ENCODE results near the gene CACNA2D4. TPM values are rescaled to one million over a fixed set of nuclear protein-coding genes. Genes with fewer than 3 reads are reported as not detected.

CACNA2D4 gene
- total and polyA plus RNA-seq, 4 donors, result 0.82 to 2.8 (median 1.3) TPM

GRCh38 chr12:1814266-1814665 is 104.2 kb downstream of the CACNA2D4 start:
- H3K9ac ChIP-seq (ENCODE audit: low read depth in 1 of 2, low read length in 2 of 2), result no peak overlapping the region
- no peaks in the 10 kb centered on the region for H3K4me1 ChIP-seq (ENCODE audit: control insufficient read depth in 4 of 4, insufficient read depth in 4 of 4, low read length in 3 of 4)
- no peaks in the 10 kb centered on the region for H3K9me3 ChIP-seq (ENCODE audit: control insufficient read depth in 4 of 4, low read length in 3 of 4)
- no peak overlapping the region for H3K4me3 ChIP-seq (ENCODE audit: low read depth in 1 of 3, low read length in 3 of 3)
- no peak overlapping the region for H3K27ac ChIP-seq (ENCODE audit: low read depth in 1 of 2, low read length in 2 of 2)
- H3K27me3 ChIP-seq (ENCODE audit: control insufficient read depth in 4 of 4, insufficient read depth in 4 of 4, low read length in 3 of 4), result no peaks in the 10 kb centered on the region
- no peak for DNase-seq (ENCODE audit: low spot score)
- 76% methylated on average over 8 of the region's 8 CpGs for WGBS
- TF ChIP-seq SP1 (IDR thresholded peaks at IDR 0.05) (no peak), ATF3 (IDR thresholded peaks at IDR 0.05) (no peak), YY1 (IDR thresholded peaks at IDR 0.05) (no peak), MAX (IDR thresholded peaks at IDR 0.05) (no peak), CTCF (IDR thresholded peaks at IDR 0.05; ENCODE audit: low read depth, low read length, missing input control) (no peak), RXRA (IDR thresholded peaks at IDR 0.05) (no peak), TAF1 (conservative IDR thresholded peaks at IDR 0.05) (no peak), FOXA2 (IDR thresholded peaks at IDR 0.05) (no peak), EGR1 (IDR thresholded peaks at IDR 0.05; ENCODE audit: low read depth in 2 of 2) (no peak), HNF4A (conservative IDR thresholded peaks at IDR 0.05) (no peak)
- no peaks in the 10 kb centered on the region for H3K36me3 ChIP-seq (ENCODE audit: control insufficient read depth in 4 of 4, insufficient read depth in 3 of 4, low read depth in 1 of 4, low read length in 3 of 4)

- WGBS, result 73% methylated on average over 17 of the region's 17 CpGs
- Histone ChIP-seq H3K27me3 (ENCODE audit: control insufficient read depth in 4 of 4, insufficient read depth in 4 of 4, low read length in 3 of 4) (no peaks in the 10 kb centered on the region), H3K9ac (ENCODE audit: low read depth in 1 of 2, low read length in 2 of 2) (no peak overlapping the region), H3K4me1 (ENCODE audit: control insufficient read depth in 4 of 4, insufficient read depth in 4 of 4, low read length in 3 of 4) (no peaks in the 10 kb centered on the region), H3K9me3 (ENCODE audit: control insufficient read depth in 4 of 4, low read length in 3 of 4) (no peaks in the 10 kb centered on the region), H3K27ac (ENCODE audit: low read depth in 1 of 2, low read length in 2 of 2) (peak overlapping the region; percentile 55 to 61), H3K4me3 (ENCODE audit: low read depth in 1 of 3, low read length in 3 of 3) (no peak overlapping the region), H3K36me3 (ENCODE audit: control insufficient read depth in 4 of 4, insufficient read depth in 3 of 4, low read depth in 1 of 4, low read length in 3 of 4) (no peaks in the 10 kb centered on the region)
- TF ChIP-seq CTCF (IDR thresholded peaks at IDR 0.05; ENCODE audit: low read depth, low read length, missing input control) (no peak), EGR1 (IDR thresholded peaks at IDR 0.05; ENCODE audit: low read depth in 2 of 2) (no peak), JUND (IDR thresholded peaks at IDR 0.05) (peak in 1 of 2 donors; percentile 66), SP1 (IDR thresholded peaks at IDR 0.05) (no peak), ZBTB33 (IDR thresholded peaks at IDR 0.05) (no peak), GABPA (IDR thresholded peaks at IDR 0.05 in 1 of 2, conservative IDR thresholded peaks at IDR 0.05 in 1 of 2) (no peak), YY1 (IDR thresholded peaks at IDR 0.05) (no peak), NR2F2 (IDR thresholded peaks at IDR 0.05) (peak; percentile 86), RXRA (IDR thresholded peaks at IDR 0.05) (no peak), HNF4G (IDR thresholded peaks at IDR 0.05) (no peak), FOXA2 (IDR thresholded peaks at IDR 0.05) (no peak), HNF4A (conservative IDR thresholded peaks at IDR 0.05) (no peak), REST (IDR thresholded peaks at IDR 0.05) (no peak), ATF3 (IDR thresholded peaks at IDR 0.05) (no peak)
- DNase-seq (ENCODE audit: low spot score), result no peak
Observed at GRCh38 chr12:1812650-1813302, 105.7 kb downstream of the CACNA2D4 start.
